ENCODE data around the gene ATF7IP. TPM values are rescaled to one million over a fixed set of nuclear protein-coding genes. Genes with fewer than 3 reads are reported as not detected.

Gene ATF7IP
- total RNA-seq, 3 donors from 2014 or later (not counting 1 experiment from before 2014, with no cell fraction given), result 161 to 180 (median 173) TPM

GRCh38 chr12:14426792-14427191 is 61.3 kb downstream of the ATF7IP start:
- Mint-ChIP-seq H3K4me1 (peaks cover 70 to 73% of the 10 kb centered on the region in 2 donors), H3K27me3 (ENCODE audit: low read depth in 2 of 2) (no peaks in the 10 kb centered on the region), H3K36me3 (peaks cover 25% of the 10 kb centered on the region), H3K27ac (no peak overlapping the region), H3K9me3 (peaks cover 0 to 9% of the 10 kb centered on the region in 2 donors), H3K4me3 (no peak overlapping the region)
- no peaks in the 10 kb centered on the region for H3K27me3 ChIP-seq (ENCODE audit: control insufficient read depth, insufficient read depth, low read length)
- DNase-seq, result no peak
- no peaks in the 10 kb centered on the region for H3K9me3 ChIP-seq (ENCODE audit: control insufficient read depth, insufficient read depth, low read length)
- H3K27ac ChIP-seq (ENCODE audit: low read length), result no peak overlapping the region
- TF ChIP-seq CTCF (IDR thresholded peaks at IDR 0.05), result no peak
- peaks cover 13% of the 10 kb centered on the region for H3K4me1 ChIP-seq (ENCODE audit: control insufficient read depth, insufficient read depth, low read length)
- no peak overlapping the region for H3K4me3 ChIP-seq (ENCODE audit: low read length)
- peaks cover 56% of the 10 kb centered on the region for H3K36me3 ChIP-seq (ENCODE audit: control insufficient read depth, insufficient read depth, low read length)
- intact Hi-C loops (cut with micrococcal nuclease), result no loop called here
- ATAC-seq, result no peak

- H3K9me3 Mint-ChIP-seq, result peaks cover 0 to 4% of the 10 kb centered on the region in 2 donors
- TF ChIP-seq CTCF (IDR thresholded peaks at IDR 0.05), result no peak
- H3K36me3 Mint-ChIP-seq, result peaks cover 15% of the 10 kb centered on the region
- H3K4me1 ChIP-seq (ENCODE audit: control insufficient read depth, insufficient read depth, low read length), result peaks cover 14% of the 10 kb centered on the region
- H3K27me3 Mint-ChIP-seq (ENCODE audit: low read depth in 2 of 2), result no peaks in the 10 kb centered on the region
- H3K27me3 ChIP-seq (ENCODE audit: control insufficient read depth, insufficient read depth, low read length), result no peaks in the 10 kb centered on the region
- peaks cover 53% of the 10 kb centered on the region for H3K36me3 ChIP-seq (ENCODE audit: control insufficient read depth, insufficient read depth, low read length)
- no peak for ATAC-seq
- WGBS (ENCODE audit: insufficient coverage), result 100% methylated on average over 1 of the region's 1 CpG
- H3K4me1 Mint-ChIP-seq, result peaks cover 70 to 76% of the 10 kb centered on the region in 2 donors
- intact Hi-C loops (cut with micrococcal nuclease), result no loop called here
- no peak for DNase-seq
- H3K4me3 Mint-ChIP-seq, result peak overlapping the region; percentile 7
- no peak overlapping the region for H3K27ac ChIP-seq (ENCODE audit: low read length)
- peak overlapping the region; percentile 24 to 58 for H3K27ac Mint-ChIP-seq
- H3K9me3 ChIP-seq (ENCODE audit: control insufficient read depth, insufficient read depth, low read length), result no peaks in the 10 kb centered on the region
- H3K4me3 ChIP-seq (ENCODE audit: low read length), result no peak overlapping the region
Observed at GRCh38 chr12:14427929-14428328, 62.4 kb downstream of the ATF7IP start.

GRCh38 chr12:14430394-14430986 is 65.0 kb downstream of the ATF7IP start:
- no peak overlapping the region for H3K27ac ChIP-seq (ENCODE audit: low read length)
- peaks cover 43% of the 10 kb centered on the region for H3K36me3 ChIP-seq (ENCODE audit: control insufficient read depth, insufficient read depth, low read length)
- Mint-ChIP-seq H3K36me3 (no peaks in the 10 kb centered on the region), H3K9me3 (peaks cover 0 to 4% of the 10 kb centered on the region in 2 donors), H3K4me1 (peaks cover 55 to 68% of the 10 kb centered on the region in 2 donors), H3K27me3 (ENCODE audit: low read depth in 2 of 2) (no peaks in the 10 kb centered on the region), H3K27ac (peak overlapping the region; percentile 24 to 81), H3K4me3 (no peak overlapping the region)
- DNase-seq (no peak), ATAC-seq (no peak)
- no peaks in the 10 kb centered on the region for H3K27me3 ChIP-seq (ENCODE audit: control insufficient read depth, insufficient read depth, low read length)
- H3K9me3 ChIP-seq (ENCODE audit: control insufficient read depth, insufficient read depth, low read length), result no peaks in the 10 kb centered on the region
- no CpG with 5 or more reads among the region's 2 CpGs for WGBS (ENCODE audit: insufficient coverage)
- intact Hi-C loops (cut with micrococcal nuclease), result no loop called here
- no peak for TF ChIP-seq CTCF (IDR thresholded peaks at IDR 0.05)
- no peak overlapping the region for H3K4me3 ChIP-seq (ENCODE audit: low read length)
- H3K4me1 ChIP-seq (ENCODE audit: control insufficient read depth, insufficient read depth, low read length), result peaks cover 13% of the 10 kb centered on the region

- Histone ChIP-seq H3K9me3 (ENCODE audit: control insufficient read depth, insufficient read depth, low read length) (no peaks in the 10 kb centered on the region), H3K36me3 (ENCODE audit: control insufficient read depth, insufficient read depth, low read length) (peaks cover 53% of the 10 kb centered on the region), H3K4me1 (ENCODE audit: control insufficient read depth, insufficient read depth, low read length) (peaks cover 12% of the 10 kb centered on the region), H3K4me3 (ENCODE audit: low read length) (no peak overlapping the region), H3K27ac (ENCODE audit: low read length) (no peak overlapping the region), H3K27me3 (ENCODE audit: control insufficient read depth, insufficient read depth, low read length) (no peaks in the 10 kb centered on the region)
- peak overlapping the region; percentile 71 to 76 for H3K27ac Mint-ChIP-seq
- DNase-seq (no peak), ATAC-seq (no peak)
- H3K4me3 Mint-ChIP-seq, result peak overlapping the region; percentile 4
- no peaks in the 10 kb centered on the region for H3K27me3 Mint-ChIP-seq (ENCODE audit: low read depth in 2 of 2)
- H3K9me3 Mint-ChIP-seq, result peaks cover 0 to 4% of the 10 kb centered on the region in 2 donors
- no peak for TF ChIP-seq CTCF (IDR thresholded peaks at IDR 0.05)
- H3K36me3 Mint-ChIP-seq, result no peaks in the 10 kb centered on the region
- H3K4me1 Mint-ChIP-seq, result peaks cover 53 to 67% of the 10 kb centered on the region in 2 donors
- intact Hi-C loops (cut with micrococcal nuclease), result no loop called here
- 92% methylated on average over 2 of the region's 2 CpGs for WGBS (ENCODE audit: insufficient coverage)
Observed at GRCh38 chr12:14431975-14432374, 66.5 kb downstream of the ATF7IP start.
